GM19438 (cell line): ENCODE results near the gene MAST2.
"Not testable (repeated sequence)": the region's sequence is repeated elsewhere in the genome, so short reads cannot be mapped to it uniquely, and the experiment has no call there.

Experiments used
- ATAC-seq: cut with Tn5 transposase; IDR thresholded peaks from one replicate; pipeline ENCODE4 v1.9.1; 2021; ENCODE audit warnings: low read depth; ENCODE audit not compliant: unreplicated experiment

Gene MAST2

GRCh38 chr1:45929257-45929687 is 125.9 kb downstream of the MAST2 start:
- no peak for ATAC-seq

GRCh38 chr1:45930258-45931150 is 127.1 kb downstream of the MAST2 start:
- no peak for ATAC-seq

- not testable (repeated sequence) for ATAC-seq
Measured at GRCh38 chr1:45932205-45932604, 128.8 kb downstream of the MAST2 start.

GRCh38 chr1:45934947-45935346 is 131.5 kb downstream of the MAST2 start:
- no peak for ATAC-seq

GRCh38 chr1:45938029-45938428 is 134.6 kb downstream of the MAST2 start:
- no peak for ATAC-seq

GRCh38 chr1:45942411-45942810 is 139.0 kb downstream of the MAST2 start:
- no peak for ATAC-seq

- no peak for ATAC-seq
Measured at GRCh38 chr1:45943185-45943584, 139.8 kb downstream of the MAST2 start.

- ATAC-seq: no peak
Measured at GRCh38 chr1:45945426-45945825, 142.0 kb downstream of the MAST2 start.

GRCh38 chr1:45949462-45949861 is 146.1 kb downstream of the MAST2 start:
- not testable (repeated sequence) for ATAC-seq

- ATAC-seq: no peak
Measured at GRCh38 chr1:45952072-45952471, 148.7 kb downstream of the MAST2 start.

- no peak for ATAC-seq
Measured at GRCh38 chr1:45953934-45954847, 150.8 kb downstream of the MAST2 start.

GRCh38 chr1:45957684-45958083 is 154.3 kb downstream of the MAST2 start:
- ATAC-seq: no peak

GRCh38 chr1:45958317-45958716 is 154.9 kb downstream of the MAST2 start:
- no peak for ATAC-seq

- ATAC-seq: no peak
Measured at GRCh38 chr1:45960930-45961715, 157.7 kb downstream of the MAST2 start.

GRCh38 chr1:45961936-45962335 is 158.5 kb downstream of the MAST2 start:
- not testable (repeated sequence) for ATAC-seq

GRCh38 chr1:45968941-45969666 is 165.7 kb downstream of the MAST2 start:
- ATAC-seq: no peak

GRCh38 chr1:45969866-45970265 is 166.5 kb downstream of the MAST2 start:
- no peak for ATAC-seq

- no peak for ATAC-seq
Measured at GRCh38 chr1:45971335-45971734, 167.9 kb downstream of the MAST2 start.

- ATAC-seq: no peak
Measured at GRCh38 chr1:45971922-45972531, 168.6 kb downstream of the MAST2 start.
